ENCODE data around the gene POFUT2. TPM values are rescaled to one million over a fixed set of nuclear protein-coding genes. Genes with fewer than 3 reads are reported as not detected.

Gene POFUT2
- total RNA-seq, 2 donors from 2014 or later = 49.0 to 73.3 TPM

DNA sequence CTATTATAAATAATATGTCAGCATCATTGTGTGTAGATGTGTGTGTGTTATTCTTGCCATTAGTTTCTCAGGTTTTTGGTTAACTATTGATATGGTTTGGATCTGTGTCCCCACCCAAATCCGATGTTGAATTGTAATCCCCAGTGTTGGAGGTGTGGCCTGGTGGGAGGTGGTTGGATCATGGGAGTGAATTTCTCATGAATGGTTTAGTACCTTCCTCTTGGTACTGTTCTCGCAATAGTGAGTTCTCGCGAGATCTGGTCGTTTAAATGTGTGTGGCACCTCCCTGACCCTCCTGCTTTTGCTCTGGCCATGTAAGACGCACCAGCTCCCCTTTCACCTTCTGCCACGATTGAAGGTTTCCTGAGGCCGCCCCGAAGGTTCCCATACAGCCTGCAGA is 9.6 kb upstream of the POFUT2 start:
- Mint-ChIP-seq H3K27me3 (ENCODE audit: insufficient read depth) (no peaks in the 10 kb centered on the region), H3K27ac (no peak overlapping the region), H3K9me3 (no peaks in the 10 kb centered on the region), H3K4me1 (peaks cover 26% of the 10 kb centered on the region), H3K36me3 (ENCODE audit: low read depth) (peaks cover 2% of the 10 kb centered on the region), H3K4me3 (no peak overlapping the region)
- Histone ChIP-seq H3K36me3 (ENCODE audit: control insufficient read depth, insufficient read depth, low read length) (peaks cover 8% of the 10 kb centered on the region), H3K27ac (ENCODE audit: low read depth, low read length) (no peak overlapping the region), H3K27me3 (ENCODE audit: control insufficient read depth, insufficient read depth, low read length, poor library complexity, severe bottlenecking) (no peaks in the 10 kb centered on the region), H3K9ac (ENCODE audit: extremely low read depth, low read length, poor library complexity, severe bottlenecking) (no peak overlapping the region), H3K4me1 (ENCODE audit: control insufficient read depth, insufficient read depth, low read length) (peaks cover 10% of the 10 kb centered on the region), H3K9me3 (ENCODE audit: control insufficient read depth, low read length) (peaks cover 10% of the 10 kb centered on the region), H3K4me3 (ENCODE audit: low read length) (no peak overlapping the region)
- 89 to 92% methylated on average over 7 to 9 of the region's 9 CpGs for WGBS, 2 experiments (ENCODE audit: insufficient coverage in 1 of 2, insufficient read length in 1 of 2)
- TF ChIP-seq, protein P1, sequence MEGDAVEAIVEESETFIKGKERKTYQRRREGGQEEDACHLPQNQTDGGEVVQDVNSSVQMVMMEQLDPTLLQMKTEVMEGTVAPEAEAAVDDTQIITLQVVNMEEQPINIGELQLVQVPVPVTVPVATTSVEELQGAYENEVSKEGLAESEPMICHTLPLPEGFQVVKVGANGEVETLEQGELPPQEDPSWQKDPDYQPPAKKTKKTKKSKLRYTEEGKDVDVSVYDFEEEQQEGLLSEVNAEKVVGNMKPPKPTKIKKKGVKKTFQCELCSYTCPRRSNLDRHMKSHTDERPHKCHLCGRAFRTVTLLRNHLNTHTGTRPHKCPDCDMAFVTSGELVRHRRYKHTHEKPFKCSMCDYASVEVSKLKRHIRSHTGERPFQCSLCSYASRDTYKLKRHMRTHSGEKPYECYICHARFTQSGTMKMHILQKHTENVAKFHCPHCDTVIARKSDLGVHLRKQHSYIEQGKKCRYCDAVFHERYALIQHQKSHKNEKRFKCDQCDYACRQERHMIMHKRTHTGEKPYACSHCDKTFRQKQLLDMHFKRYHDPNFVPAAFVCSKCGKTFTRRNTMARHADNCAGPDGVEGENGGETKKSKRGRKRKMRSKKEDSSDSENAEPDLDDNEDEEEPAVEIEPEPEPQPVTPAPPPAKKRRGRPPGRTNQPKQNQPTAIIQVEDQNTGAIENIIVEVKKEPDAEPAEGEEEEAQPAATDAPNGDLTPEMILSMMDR (conservative IDR thresholded peaks at IDR 0.05) = no peak
- DNase-seq = peak; percentile 26

DNA sequence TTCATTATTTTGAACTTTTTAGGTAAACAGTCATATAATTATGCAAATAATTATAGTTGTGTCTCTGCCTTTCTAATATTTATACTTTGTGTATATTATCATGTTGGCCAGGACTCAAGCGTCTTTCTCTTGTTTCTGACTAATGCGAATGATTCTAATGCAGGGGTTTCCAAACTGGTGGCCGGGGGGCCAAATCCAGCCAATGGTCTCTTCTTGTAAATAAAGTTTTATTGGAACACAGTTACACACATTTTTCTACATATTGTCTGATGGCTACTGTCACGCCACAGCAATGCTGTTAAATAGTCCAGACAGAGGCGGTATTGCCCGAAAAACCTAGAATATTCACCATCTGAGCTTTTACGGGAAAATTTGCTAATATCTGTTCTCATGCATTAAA is 8.9 kb upstream of the POFUT2 start:
- peaks cover 8% of the 10 kb centered on the region for H3K36me3 ChIP-seq (ENCODE audit: control insufficient read depth, insufficient read depth, low read length)
- H3K27me3 Mint-ChIP-seq (ENCODE audit: insufficient read depth) = no peaks in the 10 kb centered on the region
- DNase-seq = no peak
- H3K9me3 ChIP-seq (ENCODE audit: control insufficient read depth, low read length) = peaks cover 10% of the 10 kb centered on the region
- no peak overlapping the region for H3K4me3 Mint-ChIP-seq
- H3K27ac ChIP-seq (ENCODE audit: low read depth, low read length) = no peak overlapping the region
- H3K4me1 Mint-ChIP-seq = peaks cover 27% of the 10 kb centered on the region
- H3K4me1 ChIP-seq (ENCODE audit: control insufficient read depth, insufficient read depth, low read length) = peaks cover 8% of the 10 kb centered on the region
- peaks cover 2% of the 10 kb centered on the region for H3K36me3 Mint-ChIP-seq (ENCODE audit: low read depth)
- 97 to 100% methylated on average over 4 to 7 of the region's 7 CpGs for WGBS, 2 experiments (ENCODE audit: insufficient coverage in 1 of 2, insufficient read length in 1 of 2)
- no peak overlapping the region for H3K27ac Mint-ChIP-seq
- no peaks in the 10 kb centered on the region for H3K27me3 ChIP-seq (ENCODE audit: control insufficient read depth, insufficient read depth, low read length, poor library complexity, severe bottlenecking)
- H3K9ac ChIP-seq (ENCODE audit: extremely low read depth, low read length, poor library complexity, severe bottlenecking) = no peak overlapping the region
- no peak overlapping the region for H3K4me3 ChIP-seq (ENCODE audit: low read length)
- H3K9me3 Mint-ChIP-seq = no peaks in the 10 kb centered on the region
- TF ChIP-seq, protein P1 (conservative IDR thresholded peaks at IDR 0.05) = no peak

DNA sequence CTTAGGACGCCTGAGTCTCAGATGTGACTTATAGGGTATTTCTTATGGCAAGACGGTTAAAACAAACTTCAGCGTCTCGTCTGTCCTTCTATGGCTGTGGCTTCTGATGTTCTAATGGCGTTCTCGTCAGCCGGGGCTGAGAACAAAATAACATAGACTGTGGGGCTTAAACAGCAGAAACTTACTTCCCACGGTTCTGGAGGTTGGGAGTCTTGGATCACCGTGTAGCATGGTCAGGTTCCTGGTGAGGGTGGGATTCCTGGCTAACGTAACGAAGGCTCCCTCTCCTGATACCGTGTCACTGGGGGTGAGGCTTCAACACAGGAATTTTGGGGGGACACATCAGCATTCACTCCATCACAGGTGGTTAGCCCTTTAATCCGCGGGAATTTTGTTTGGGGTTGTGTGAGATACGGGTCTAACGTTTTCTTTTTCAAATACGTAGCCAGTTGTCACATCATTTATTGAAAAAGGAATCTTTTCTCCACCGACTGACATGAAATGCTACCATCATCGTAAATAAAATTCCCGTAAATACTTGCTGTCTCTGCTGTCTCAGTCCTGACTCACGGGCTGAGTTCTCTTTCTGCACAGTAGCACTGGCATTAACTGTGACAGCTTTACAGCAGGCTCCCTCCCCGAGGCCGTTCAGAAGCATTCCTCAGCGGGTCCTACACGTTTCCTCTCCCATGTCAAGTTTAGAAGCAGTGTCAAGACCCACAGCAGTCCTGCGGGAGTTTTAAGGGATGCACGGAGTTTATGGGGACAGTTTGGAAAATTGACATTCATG is 8.1 kb upstream of the POFUT2 start:
- H3K9me3 Mint-ChIP-seq = no peaks in the 10 kb centered on the region
- peaks cover 31% of the 10 kb centered on the region for H3K4me1 Mint-ChIP-seq
- TF ChIP-seq, protein P1 (conservative IDR thresholded peaks at IDR 0.05) = no peak
- no peak overlapping the region for H3K4me3 Mint-ChIP-seq
- H3K36me3 Mint-ChIP-seq (ENCODE audit: low read depth) = peaks cover 2% of the 10 kb centered on the region
- peak overlapping the region; percentile 67 for H3K27ac Mint-ChIP-seq
- Histone ChIP-seq H3K27me3 (ENCODE audit: control insufficient read depth, insufficient read depth, low read length, poor library complexity, severe bottlenecking) (no peaks in the 10 kb centered on the region), H3K4me1 (ENCODE audit: control insufficient read depth, insufficient read depth, low read length) (peaks cover 6% of the 10 kb centered on the region), H3K27ac (ENCODE audit: low read depth, low read length) (no peak overlapping the region), H3K36me3 (ENCODE audit: control insufficient read depth, insufficient read depth, low read length) (peaks cover 8% of the 10 kb centered on the region), H3K9me3 (ENCODE audit: control insufficient read depth, low read length) (peaks cover 10% of the 10 kb centered on the region), H3K4me3 (ENCODE audit: low read length) (no peak overlapping the region), H3K9ac (ENCODE audit: extremely low read depth, low read length, poor library complexity, severe bottlenecking) (no peak overlapping the region)
- 81 to 86% methylated on average over 25 to 27 of the region's 27 CpGs for WGBS, 2 experiments (ENCODE audit: insufficient coverage in 1 of 2, insufficient read length in 1 of 2)
- H3K27me3 Mint-ChIP-seq (ENCODE audit: insufficient read depth) = no peaks in the 10 kb centered on the region
- DNase-seq = peak; percentile 35

All from endodermal cell (in vitro differentiated cells).